HG03442 (cell line): ENCODE results near the gene HAND1.

Source experiments
- ATAC-seq: cut with Tn5 transposase; IDR thresholded peaks from one replicate; pipeline ENCODE4 v1.9.1; 2021; ENCODE audit warnings: mild to moderate bottlenecking, moderate library complexity; ENCODE audit not compliant: unreplicated experiment

Gene HAND1

DNA sequence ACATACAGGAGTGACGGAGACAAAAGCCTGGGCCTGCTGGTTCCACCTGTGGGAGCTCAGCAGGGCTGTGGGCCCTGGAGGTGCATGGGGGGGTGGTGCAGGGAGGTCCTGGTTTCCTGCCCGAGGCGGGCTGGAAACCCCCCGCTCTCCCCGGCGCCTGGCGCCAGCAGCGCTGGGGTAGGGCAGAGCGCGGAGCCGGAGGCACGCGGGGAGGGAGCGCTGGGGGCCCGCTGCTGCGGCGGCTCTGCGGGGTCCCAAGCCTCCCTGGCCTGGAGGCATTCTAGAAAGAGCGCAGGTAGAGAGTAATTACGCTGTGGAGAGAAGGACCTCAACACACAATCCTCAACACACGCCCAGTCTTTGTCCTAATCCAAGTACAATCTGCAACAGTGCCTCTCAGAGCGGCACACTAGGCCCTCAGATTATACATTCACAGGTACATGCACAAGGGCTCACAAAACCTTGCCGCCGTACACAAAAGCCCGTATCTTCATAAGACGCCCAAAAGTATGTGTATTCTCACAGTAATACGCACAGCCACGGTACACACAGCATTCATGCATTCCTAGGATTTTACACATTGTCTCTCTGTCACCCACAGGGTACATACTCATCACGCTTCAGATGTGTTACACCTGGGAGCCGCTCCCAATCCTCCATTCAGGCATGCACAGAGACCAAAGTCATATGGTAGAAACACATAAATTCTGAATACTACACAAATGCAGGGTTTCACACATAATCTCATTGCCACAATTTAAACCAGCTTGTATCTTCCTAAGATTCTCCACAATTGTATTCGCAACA is 2.1 kb upstream of the HAND1 start:
- ATAC-seq = no peak

DNA sequence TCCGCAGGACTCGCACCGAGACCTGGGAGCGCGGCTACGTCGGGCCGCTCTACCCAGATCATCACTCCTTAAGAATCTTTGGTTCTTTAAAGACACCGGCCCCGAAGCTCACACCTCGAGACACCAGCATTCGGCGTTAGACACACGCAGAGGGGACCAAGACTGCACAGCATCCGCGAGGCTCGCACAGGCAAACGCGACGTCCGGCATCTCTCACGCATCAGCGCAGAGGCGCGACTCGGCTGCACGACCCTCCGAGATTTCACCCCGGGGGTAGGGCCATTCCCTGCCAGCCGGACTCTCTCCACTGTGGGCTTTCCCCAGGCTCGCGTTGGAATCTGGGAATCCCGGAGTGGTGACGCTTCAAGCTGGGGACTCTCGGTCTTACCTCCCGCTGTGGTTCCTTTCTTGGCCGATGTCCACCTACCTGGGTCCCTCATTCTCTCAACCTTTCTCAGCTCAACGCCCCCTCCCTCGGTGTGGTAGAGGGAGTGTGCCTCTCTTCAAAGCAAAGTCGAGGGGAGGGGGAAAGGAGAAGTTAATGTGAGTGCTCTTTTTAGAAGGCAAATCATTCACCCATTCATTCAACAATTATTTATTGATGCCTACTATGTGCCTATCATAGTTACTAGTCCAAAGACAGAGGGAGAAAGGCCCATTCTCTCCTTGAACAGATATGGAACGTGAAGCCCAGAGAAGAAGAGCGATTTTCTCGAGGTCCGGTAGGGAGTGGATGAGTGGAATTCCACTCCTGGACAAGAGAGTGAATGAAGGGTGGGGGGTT is 1.3 kb upstream of the HAND1 start:
- ATAC-seq = no peak

DNA sequence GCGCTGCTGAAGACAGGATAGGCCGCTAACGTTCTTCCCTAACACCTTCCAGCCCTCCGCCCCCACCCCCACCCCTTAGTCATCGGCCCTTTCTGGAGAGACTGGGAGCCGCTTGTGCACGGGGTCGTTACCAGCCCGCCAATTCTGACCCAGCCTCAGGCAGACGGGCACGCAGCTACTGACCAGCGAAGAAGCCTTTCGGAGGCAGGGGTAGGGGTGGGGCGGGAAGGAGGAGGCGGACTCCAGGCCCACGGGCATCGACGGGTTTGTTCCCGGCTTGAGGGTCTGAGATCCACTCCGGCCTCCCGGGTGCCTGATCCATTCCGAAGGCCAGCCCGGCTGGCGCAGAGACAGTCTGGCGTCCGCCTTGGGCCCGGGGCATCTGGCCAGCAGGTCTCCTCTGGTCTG is 729 bp upstream of the HAND1 start:
- ATAC-seq = no peak

DNA sequence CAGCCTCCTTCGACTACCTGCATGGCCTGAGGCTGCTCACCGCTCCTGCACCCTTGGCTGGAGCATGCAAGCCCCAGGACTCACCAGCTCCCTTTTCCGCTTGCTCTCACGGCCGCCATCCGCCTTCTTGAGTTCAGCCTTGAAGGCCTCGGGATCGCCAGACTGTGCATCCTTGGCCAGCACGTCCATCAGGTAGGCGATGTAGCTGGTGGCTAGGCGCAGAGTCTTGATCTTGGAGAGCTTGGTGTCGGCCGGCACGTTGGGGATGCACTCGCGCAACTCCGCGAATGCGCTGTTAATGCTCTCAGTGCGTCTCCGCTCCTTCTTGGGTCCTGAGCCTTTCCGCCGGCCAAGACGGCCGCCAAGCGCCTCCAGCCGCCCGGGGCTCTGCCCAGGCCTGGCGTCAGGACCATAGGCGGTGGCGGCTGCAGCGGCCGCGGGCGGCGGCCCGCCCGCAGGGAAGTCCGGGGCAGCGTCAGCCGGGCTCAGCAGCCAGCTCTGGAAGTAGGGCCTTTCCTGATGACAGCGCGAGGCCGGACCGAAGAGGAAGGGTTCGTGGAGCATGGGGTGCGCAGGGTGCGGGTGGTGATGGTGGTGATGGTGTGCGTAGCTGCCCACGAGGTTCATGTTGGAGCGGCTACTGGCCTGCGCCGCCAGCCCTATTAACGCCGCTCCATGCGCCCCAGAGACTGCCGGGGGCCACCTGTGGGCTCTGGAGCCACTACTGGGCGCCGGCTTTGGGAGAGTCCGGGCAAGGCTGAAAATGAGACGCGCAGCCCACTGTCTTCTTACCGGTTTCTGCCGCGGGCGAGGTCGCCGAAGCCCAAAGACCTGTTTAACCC is 424 bp downstream of the HAND1 start:
- no peak for ATAC-seq

DNA sequence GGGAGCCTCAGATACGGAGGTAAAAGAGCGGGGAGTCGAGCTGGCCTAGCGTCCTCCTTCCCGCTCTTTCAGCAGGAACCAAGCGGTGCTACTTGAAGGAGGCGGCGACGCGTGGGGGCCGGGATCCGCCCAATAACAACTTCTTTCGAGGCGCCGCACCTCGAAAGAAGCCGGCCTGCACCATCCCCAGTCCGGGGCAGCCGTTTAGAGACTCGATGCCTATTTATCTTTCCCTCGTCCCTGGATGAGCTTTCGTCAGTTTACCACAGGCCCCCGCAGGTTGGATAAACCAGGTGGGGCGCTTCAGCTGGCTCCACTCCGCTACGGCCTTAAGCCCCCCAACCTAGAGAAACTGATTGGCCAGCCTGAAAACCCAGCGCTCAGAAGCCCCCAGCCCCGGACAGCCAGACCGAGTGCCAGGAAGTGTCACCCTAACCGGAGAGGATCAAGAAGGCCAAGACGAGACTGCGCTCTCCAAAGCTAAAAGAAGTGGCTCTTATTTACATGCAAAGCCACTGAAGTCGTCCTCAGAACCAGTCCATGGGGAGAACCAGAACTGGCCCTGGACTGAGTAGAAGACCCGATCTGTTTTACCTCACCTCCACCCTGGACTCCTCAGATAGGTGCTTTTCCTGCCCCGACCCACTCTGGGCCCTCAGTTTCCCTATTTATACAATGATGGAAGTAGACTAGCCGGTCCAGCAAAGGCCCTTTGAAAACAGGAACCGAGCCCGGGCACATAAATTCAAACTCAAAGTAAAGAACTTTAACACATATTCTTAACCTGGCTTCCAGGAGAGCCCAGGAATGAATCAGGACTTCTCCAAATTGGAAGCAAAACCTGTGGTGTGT is 1.4 kb downstream of the HAND1 start:
- ATAC-seq = no peak

DNA sequence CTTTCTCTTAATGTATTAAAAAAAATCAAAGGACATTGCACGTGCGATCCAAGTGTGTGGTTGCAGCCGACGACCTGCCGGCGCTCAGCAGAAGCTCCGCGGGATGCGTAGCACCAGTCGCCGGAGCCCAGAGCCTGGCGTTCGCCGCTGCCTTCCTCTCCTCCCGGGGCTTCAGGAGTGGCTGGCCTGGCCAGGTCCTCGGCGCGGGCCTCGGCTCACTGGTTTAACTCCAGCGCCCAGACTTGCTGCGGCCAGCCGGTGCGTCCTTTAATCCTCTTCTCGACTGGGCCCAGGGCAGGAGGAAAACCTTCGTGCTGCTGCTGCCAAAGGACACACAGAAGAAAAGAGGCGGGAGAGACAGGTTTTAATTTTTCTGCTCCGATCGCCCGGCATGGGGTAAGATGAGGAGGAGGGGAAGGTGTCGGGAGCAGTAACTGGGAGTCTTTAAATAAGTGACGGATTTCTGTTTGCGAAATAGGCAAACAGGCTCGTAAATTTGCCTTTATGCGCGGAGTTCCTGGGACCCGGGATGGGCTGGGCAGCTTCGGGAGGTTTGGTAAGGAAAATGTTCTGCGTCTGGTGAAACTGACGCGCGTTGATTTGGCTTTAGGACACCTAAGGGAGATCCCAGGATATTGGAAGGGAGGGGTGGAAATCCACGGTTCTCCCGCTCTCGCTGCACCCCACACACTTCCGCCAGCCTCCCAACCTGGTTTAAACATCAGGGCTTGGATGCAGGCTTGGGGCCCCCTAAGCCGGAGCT is 2.3 kb downstream of the HAND1 start:
- ATAC-seq = no peak

DNA sequence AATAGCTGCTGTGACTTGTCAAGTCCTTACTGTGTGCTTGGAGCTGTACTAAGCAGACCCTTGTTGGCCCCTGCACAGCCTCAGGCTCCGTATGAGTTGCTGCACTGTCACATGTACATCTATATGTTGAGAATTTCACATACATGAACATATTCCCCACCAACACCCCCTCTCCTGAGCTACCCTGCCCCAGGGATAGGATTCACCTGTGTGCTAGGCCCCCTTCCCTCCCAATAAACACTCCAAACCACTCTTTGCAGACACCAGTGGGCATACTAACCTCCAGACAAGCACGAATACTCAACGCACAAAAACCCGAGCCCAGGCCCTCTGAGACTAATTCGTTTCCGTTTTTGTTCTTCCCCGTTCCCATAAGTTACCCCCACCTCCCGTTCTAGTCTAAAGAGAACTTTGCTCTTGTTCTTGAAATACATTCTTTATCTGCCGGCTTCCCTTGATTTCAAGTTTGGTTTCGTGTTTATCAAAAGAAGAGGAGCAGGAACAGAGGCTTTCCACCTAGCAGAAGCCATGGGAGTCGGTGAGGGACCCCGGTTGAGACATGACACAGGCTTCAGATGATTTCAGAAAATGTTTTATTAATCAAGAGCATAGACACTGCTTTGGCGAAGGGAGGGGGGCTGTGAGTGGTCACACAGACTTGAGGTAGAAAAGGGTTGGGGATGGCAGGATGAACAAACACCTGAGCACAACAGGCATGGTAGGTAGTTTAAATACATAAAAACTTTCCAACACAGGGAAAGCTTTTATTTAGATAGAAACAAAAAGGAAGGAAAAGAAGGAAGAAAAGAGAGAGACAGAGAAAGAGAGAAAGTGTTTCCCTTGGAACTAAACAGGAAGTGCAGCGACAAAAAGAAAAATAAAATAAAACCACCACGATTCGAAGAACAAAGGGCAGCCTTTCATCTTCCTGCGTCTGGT is 3.4 kb downstream of the HAND1 start:
- no peak for ATAC-seq

DNA sequence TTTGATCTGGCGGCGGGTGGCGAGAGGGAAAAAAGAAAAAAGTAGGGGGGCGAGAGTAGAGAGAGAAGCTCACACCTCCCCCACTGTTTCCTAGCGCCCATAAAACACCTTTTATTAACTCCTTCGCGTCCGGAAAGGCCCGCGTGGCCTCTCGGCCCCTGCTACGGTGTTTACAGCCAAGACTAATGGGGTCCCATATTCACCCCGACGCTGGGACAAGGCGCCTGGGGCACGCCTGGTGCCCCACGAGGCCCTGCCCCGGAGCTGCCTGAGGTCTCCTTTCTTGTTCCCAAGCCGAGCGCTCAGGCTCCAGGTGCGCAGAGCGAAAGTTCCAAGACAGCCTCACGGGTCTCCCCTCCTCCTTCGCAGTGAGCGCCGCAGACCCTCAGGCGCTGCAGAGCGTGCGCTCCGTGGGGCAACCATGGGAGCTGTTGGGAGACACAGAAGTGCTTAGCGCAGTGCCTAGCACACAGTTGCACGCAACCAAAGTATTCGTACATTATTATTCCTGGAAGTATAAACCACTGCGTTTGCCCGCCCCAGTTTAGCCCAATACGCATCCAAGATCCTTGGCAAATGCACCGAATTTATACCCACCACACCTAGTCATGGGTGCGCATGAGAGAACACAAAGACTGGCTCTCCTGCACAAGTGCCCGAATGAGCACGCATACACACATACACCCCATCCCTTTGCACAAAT is 4.3 kb downstream of the HAND1 start:
- no peak for ATAC-seq

DNA sequence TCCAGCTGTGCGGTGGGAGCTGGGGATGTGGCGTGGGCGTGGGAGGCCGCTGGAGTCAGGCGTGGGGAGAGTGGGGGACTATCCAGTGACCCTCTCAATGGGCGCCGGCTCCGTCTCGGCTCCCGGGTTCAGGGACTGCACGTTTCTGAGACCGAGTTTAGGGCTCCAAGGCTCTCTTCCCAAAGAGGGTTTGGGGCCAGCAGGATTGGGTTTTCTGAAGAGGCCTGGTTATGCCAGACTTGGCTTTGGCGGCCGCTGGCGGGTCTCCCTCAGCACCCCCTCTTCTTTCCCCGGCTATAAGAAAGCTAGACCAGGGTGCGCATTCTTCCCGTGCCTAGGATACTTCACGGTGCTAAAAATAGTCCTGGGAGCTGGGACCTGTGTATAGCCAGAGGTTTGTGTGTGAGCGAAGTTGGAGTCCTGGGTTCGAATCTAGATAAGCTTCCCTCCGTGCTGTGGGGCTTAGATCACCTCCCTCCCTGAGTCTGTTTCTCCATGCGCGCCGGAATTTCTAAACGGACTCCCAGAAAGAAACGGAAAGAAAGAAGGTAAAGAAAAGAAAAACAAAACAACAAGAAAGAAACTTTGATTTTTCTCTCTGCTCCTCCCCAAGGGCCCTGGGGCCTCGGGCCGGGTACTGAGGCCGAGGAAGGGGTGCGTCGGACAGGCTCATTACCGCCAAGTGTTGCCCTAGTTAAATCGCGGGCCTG is 5.0 kb downstream of the HAND1 start:
- no peak for ATAC-seq

DNA sequence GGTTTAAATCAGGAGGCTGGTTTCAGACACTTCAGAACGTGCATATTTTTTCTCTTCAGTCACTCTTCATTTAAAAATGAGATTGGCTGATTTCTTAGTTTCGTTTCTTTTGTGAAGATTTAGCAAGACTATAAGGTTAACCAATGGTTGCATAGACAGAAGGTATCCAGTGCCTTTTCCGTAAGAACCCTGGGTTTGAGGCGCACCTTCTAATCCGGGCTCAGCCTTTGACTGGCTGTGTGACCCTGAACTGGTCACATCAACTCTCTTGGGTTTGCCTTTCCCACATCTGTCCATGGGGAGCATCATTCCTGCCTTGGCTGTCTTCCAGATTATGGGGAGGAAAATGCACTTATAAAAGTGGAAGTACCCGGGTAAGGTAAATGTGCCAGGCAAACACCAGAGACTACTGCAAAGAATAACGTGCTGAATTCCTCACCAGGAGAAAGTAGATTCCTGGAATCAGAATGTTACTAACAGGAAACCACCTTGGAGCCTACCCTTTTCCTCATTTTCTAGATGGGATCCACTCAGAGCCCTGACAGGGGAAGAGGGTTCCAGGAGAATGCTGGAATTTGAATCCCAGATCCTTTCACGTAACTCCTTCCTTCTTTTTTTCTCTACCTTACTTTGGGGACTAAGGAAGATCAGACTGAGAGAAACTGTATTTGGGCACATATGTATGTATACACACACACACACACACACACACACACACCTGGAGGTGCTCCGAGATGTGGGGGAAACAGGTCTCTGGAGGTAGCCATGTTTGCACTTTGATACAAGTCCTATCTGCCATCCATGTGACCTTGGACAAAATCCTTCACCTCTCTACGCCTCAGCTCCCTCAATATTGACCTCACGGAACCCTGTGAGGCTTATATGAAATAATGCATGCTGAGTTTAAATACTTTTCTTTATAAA is 6.8 kb downstream of the HAND1 start:
- no peak for ATAC-seq

DNA sequence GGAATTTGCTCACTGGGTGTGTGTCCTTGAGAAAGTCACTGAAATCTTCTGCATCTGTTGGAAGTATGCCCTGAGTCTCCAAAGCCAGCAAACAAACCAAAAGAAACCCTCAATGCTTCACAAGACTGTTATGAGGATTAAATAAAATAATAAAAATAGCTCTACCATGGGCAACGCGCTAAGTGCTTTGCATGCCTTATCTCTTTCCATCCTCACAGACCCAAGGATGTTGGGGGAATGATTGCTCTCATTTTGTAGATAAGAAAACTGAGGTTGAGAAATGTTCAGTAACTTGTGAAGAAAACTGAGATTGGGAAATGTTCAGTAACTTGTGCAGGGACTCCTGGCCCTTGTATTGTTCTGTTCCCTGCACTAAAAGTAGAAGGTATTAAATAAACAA is 7.9 kb downstream of the HAND1 start:
- no peak for ATAC-seq

DNA sequence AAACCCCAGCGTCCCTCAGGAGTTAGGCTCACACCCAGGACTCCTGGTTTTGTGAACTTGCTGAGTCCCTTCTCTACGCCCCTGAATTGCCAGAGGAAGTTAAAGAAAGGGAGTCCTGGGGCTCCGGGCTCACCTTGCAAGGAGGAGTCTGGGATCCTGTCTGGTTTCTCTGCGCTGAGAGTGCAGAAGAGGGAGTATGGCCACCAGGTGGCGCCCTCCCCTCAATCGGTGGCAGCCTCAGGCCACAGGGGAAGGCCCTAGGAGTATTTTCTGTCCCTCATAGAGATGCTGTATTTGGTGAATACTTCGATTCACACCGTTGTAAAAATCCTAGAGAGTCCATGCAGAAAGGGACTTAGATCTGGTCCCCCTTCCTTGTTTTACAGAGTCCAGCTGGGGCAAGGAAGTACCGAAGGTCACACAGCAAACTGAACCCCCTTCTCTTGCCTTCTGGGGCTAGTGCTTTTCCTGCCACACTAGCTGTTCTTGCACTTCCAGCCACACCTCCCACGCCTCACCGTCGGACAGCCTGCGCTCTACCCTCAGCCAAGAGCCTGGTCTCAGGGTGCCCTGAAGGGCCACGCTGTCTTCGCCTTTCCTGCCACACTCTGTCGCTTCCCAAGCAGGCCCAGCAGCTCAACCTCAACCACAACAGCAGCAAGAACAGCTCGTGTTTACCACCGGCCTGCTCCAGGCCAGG is 10.2 kb downstream of the HAND1 start:
- ATAC-seq = peak; percentile 96

DNA sequence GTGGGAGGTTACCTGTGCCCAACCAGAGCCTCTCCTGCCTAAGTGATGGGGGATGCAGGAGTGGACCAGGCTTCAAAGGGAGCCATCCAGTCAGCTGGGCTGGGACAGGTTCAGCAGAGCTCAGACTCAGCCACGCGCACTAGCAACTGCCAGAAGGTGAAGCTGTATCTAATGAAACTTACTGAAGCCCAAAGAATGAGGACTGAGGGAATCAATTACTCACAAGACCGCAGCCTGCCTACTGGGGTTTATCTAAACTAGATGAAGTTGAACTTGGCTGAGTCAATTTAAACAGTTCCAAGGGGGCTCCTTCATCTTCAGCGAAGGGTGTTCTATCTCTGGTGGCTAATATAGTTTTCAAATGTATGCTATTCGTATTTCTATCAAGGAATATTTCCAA is 11.4 kb downstream of the HAND1 start:
- ATAC-seq = no peak

DNA sequence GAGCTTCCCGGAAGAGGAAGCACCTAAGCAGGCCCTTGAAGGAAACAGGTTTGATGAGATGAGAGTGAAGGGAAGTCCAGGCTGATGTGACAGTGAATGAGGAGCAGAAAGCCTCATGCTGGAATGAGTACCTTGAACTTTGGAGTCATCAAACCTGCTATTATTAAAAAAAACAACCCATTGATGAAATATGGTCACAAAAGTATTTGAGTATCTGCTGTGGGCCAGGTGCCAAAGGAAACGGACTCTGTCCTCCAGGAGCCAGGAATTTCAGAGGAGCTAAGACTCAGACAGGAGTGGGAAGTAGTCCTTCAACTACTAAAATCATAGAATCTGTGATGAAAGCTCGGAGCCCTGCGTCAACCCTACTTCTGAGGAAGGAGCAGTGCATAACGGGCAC is 11.9 kb downstream of the HAND1 start:
- no peak for ATAC-seq

DNA sequence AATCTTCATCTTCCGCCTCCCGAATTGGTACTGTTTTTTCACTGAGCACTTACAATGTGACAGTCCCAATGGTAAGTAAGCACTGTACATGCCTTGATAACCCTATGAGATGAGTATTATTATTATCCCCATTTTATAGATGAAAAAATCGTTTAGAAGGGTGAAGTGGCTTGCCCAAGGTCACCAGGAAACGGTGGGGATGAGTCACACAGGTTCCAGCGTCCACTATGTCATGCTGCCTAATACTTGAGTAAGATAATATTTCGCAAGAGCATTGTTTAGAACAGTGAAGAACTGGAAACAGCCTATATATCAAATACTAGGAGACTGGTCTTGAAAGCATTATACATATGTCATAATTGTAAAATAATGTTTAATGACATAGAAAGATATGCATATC is 12.9 kb downstream of the HAND1 start:
- no peak for ATAC-seq

DNA sequence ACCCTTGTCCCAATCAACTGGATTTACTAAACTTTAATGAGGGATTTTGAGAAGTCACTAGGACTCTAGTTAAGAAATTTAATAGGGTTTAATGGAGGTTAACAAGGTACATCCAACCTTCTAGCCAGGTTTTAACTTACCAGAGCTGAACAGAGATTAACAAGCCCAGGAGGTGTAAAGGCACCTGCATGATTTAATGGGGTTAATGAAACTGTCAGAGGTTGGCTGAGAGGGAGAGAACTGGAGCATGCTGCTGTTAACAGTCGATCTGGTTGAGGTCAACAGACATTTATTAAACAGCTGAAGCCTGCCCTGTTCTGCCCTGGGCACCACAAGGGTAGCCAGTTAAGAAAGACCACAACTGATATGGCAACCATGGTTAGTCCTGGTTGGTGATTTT is 13.6 kb downstream of the HAND1 start:
- no peak for ATAC-seq
